ENCODE data around the gene NAT14. TPM values are rescaled to one million over a fixed set of nuclear protein-coding genes. Genes with fewer than 3 reads are reported as not detected.

NAT14 gene
- polyA plus RNA-seq, 1 of the 3 experiments (the other 2 are of a cell fraction), result 89.9 TPM

DNA sequence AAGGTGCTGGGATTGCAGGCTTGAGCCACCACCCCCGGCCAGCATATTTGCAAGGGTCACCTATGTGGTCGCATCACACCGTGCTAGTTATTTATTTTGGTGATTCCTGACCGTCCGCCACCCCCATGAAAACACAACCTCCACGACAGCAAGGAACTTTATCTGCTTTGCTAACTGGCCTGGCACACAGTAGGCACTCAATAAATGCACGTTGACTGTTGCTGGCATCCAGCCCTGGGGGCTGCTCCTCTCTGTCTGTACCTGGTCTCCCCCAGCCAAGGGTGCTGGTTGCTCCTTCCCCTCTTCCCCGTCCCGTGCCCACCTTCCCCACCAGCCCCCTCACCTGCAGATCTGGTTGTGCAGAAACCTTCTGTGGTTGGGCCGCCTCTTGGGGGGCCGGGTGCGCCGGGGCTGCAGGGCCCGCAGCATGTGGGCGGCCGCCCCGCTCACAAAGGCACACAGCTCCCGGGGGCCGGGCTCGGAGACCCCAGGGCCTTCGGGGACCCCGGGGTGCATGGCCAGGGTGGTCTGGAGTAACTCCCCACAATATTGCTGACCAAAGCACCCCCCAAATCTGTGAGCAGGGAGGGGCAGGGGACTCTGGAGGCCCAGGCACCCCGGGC is 20.8 kb upstream of the NAT14 start:
- peaks cover 23% of the 10 kb centered on the region for H3F3A ChIP-seq (replicated peaks; ENCODE audit: insufficient read depth)
- H3K9ac ChIP-seq, result no peak overlapping the region
- H3K9me2 ChIP-seq, result no peaks in the 10 kb centered on the region
- H3K4me1 ChIP-seq (ENCODE audit: control insufficient read depth in 1 of 2, insufficient read depth in 2 of 2, low read depth in 1 of 2, low read length in 1 of 2), result peaks cover 12 to 16% of the 10 kb centered on the region in 2 experiments; a peak in 2 of 4 replicates
- TF ChIP-seq YY1 (IDR thresholded peaks at IDR 0.05; ENCODE audit: low read depth), result no peak
- no peak for TF ChIP-seq USF2 (IDR thresholded peaks at IDR 0.05; ENCODE audit: borderline replicate concordance, low read depth, low read length)
- no peak for TF ChIP-seq TCF12 (IDR thresholded peaks at IDR 0.05)
- no peak for TF ChIP-seq TEAD4 (IDR thresholded peaks at IDR 0.05; ENCODE audit: borderline replicate concordance, insufficient read depth)
- TF ChIP-seq RFX5 (IDR thresholded peaks at IDR 0.05; ENCODE audit: low read length), result no peak
- TF ChIP-seq CTCF (IDR thresholded peaks at IDR 0.05), result no peak
- no peak for TF ChIP-seq RXRA (IDR thresholded peaks at IDR 0.05; ENCODE audit: borderline replicate concordance, low read depth)
- no peak for TF ChIP-seq MAX (IDR thresholded peaks at IDR 0.05; ENCODE audit: low read depth)
- no peak for TF ChIP-seq USF1 (IDR thresholded peaks at IDR 0.05; ENCODE audit: borderline replicate concordance, low read depth)
- TF ChIP-seq SMC3 (IDR thresholded peaks at IDR 0.05; ENCODE audit: low read depth, low read length), result no peak
- TF ChIP-seq GATA2 (CRISPR knock-in tag; IDR thresholded peaks at IDR 0.05), result no peak
- no peak for TF ChIP-seq REST (IDR thresholded peaks at IDR 0.05; ENCODE audit: low read depth, low read length)
- TF ChIP-seq EZH2phosphoT487 (IDR thresholded peaks at IDR 0.05; ENCODE audit: borderline replicate concordance, low read depth), result no peak
- no peak for TF ChIP-seq RAD21 (IDR thresholded peaks at IDR 0.05; ENCODE audit: low read length)
- TF ChIP-seq IRF3 (IDR thresholded peaks at IDR 0.05; ENCODE audit: low read depth, low read length), result no peak
- no peak for TF ChIP-seq MXI1 (IDR thresholded peaks at IDR 0.05; ENCODE audit: low read depth, low read length)
- WGBS (ENCODE audit: low lambda C conversion rate), result 75% methylated on average over 19 of the region's 23 CpGs
- no peak overlapping the region for H3K27ac ChIP-seq (ENCODE audit: low read depth in 2 of 2, low read length in 1 of 2)
- no peak overlapping the region for H3K4me2 ChIP-seq
- no peaks in the 10 kb centered on the region for H3K9me3 ChIP-seq
- H3K27me3 ChIP-seq (ENCODE audit: insufficient read depth), result no peaks in the 10 kb centered on the region
- H2AFZ ChIP-seq (ENCODE audit: low read depth), result no peak overlapping the region
- ChIA-PET POLR2A (no interaction called here), CTCF (interaction anchor here (0.5 kb wide), 1 partner anchor 23 kb away, joined by 3 read pairs; no protein-coding TSS in a partner anchor)
- DNase-seq, result no peak
- H4K20me1 ChIP-seq (ENCODE audit: insufficient read depth), result no peaks in the 10 kb centered on the region
- no peak overlapping the region for H3K4me3 ChIP-seq (ENCODE audit: low read depth in 2 of 2, low read length in 1 of 2)
- no peaks in the 10 kb centered on the region for H3K36me3 ChIP-seq (replicated peaks in 1 of 2; ENCODE audit: control insufficient read depth in 1 of 2, insufficient read depth in 2 of 2, low read length in 1 of 2)
- H3K79me2 ChIP-seq (ENCODE audit: insufficient read depth), result peaks cover 7% of the 10 kb centered on the region; the same call in 1 of the 2 replicates

Measured in SK-N-SH (cell line).